ENCODE results near the gene L1TD1.

L1TD1 gene

GRCh38 chr1:62229932-62230331 lies 35.3 kb downstream of the L1TD1 start:
- DNase-seq (ENCODE audit: low spot score), result no peak
- no peak for TF ChIP-seq CTCF (IDR thresholded peaks at IDR 0.05; ENCODE audit: extremely low read depth, missing control alignments)

DNA sequence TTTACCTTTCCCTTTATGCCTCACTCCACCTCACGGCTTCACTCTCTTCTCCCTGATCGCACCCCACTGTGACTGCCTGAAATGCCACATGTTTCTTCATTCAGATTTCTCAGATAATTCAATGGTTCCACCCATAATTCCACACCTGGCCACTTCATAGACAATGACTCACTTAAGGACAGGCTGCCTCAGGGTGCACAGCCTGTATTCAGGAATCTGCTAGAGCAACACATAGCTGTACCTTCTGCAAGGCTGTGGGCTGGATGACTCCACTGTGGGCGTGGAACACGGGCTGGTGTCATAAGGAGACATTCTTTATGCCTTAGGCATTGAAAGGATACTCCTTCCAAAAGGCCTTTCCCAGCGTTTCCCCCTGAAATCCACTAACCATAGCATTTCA lies 36.1 kb downstream of the L1TD1 start:
- TF ChIP-seq CTCF (IDR thresholded peaks at IDR 0.05; ENCODE audit: extremely low read depth, missing control alignments), result no peak
- DNase-seq (ENCODE audit: low spot score), result no peak

DNA sequence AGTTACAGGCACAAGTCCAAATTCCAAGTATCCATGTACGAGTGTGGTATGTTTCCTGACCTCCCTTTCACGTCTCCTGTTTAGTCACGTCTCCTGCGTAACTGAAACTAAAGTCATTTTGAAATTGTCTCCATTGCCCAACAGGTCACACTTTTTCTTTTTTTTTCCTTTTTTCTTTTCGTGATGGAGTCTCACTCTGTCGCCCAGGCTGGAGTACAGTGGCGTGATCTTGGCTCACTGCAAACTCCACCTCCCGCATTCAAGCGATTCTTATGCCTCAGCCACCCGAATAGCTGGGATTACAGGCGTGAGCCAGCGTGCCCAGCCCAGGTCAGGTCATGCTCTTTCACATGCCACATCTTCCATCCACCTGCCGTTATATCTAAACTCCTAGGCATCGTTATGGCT lies 38.2 kb downstream of the L1TD1 start:
- no peak for TF ChIP-seq CTCF (IDR thresholded peaks at IDR 0.05; ENCODE audit: extremely low read depth, missing control alignments)
- DNase-seq (ENCODE audit: low spot score), result no peak

- TF ChIP-seq CTCF (IDR thresholded peaks at IDR 0.05; ENCODE audit: extremely low read depth, missing control alignments), result no peak
- no peak for DNase-seq (ENCODE audit: low spot score)
Measured at GRCh38 chr1:62233926-62234450, 39.3 kb downstream of the L1TD1 start.

GRCh38 chr1:62234688-62235087 lies 40.0 kb downstream of the L1TD1 start:
- no peak for TF ChIP-seq CTCF (IDR thresholded peaks at IDR 0.05; ENCODE audit: extremely low read depth, missing control alignments)
- no peak for DNase-seq (ENCODE audit: low spot score)

DNA sequence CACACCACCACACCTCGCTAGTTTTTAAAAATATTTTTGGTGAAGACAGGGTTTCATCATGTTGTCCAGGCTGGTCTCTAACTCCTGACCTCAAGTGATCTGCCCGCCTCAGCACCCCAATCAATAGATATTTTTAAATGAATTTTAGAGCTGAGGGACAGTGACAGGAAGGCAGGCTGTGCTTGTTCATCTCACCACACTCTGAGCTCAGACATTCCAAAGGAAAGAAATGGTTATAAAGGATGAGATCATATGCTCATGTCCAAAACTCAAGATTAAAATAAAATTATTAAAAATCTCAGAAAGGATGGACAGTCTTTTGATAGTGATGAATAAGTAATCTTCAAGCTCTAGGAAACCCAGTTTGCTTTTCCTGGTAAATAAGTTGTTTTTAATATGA lies 40.9 kb downstream of the L1TD1 start:
- DNase-seq (ENCODE audit: low spot score), result no peak
- TF ChIP-seq CTCF (IDR thresholded peaks at IDR 0.05; ENCODE audit: extremely low read depth, missing control alignments), result no peak

DNA sequence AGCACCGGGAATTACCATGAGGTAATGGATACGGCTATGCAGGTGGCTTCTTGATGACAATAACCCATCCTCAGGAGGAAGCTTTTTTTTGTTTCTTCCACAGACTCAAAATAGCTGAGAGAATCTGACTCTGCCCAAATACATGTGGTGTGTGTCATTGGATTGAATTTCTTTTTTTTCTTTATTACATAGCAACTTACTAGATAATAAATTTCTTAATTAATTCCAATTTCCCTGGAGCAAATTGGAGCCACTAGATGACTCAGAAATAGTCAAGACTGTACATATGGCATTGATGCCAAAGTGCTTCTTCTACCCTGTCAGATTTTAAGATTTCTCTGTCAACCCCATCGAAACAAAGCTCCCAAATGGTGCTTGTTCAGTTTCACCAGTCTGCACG lies 42.7 kb downstream of the L1TD1 start:
- no peak for DNase-seq (ENCODE audit: low spot score)
- no peak for TF ChIP-seq CTCF (IDR thresholded peaks at IDR 0.05; ENCODE audit: extremely low read depth, missing control alignments)
